GM13977 (cell line): ENCODE measurements around the gene GAPDH.

Source experiments
- DNase-seq: peaks from one replicate; pipeline ENCODE4 v3.0.0; 2012; ENCODE audit warnings: low spot score
- in situ Hi-C: fragments of 300-500 bp; cut with MboI; formaldehyde crosslinking; loops from one replicate; pipeline ENCODE4 v1.12.0; 2022; ENCODE audit warnings: low sequenced_read_pairs, low pct_unique_long_range_greater_than_20kb, mixed read lengths, inconsistent platforms; ENCODE audit not compliant: unreplicated experiment
- TF ChIP-seq, protein P1 (sequence below): IDR thresholded peaks from 2 replicates; pipeline ENCODE4 v1.5.1; 2012; ENCODE audit warnings: mild to moderate bottlenecking, control low read depth; ENCODE audit not compliant: insufficient read depth; ENCODE audit errors: extremely low read depth, missing control alignments

GAPDH gene

DNA sequence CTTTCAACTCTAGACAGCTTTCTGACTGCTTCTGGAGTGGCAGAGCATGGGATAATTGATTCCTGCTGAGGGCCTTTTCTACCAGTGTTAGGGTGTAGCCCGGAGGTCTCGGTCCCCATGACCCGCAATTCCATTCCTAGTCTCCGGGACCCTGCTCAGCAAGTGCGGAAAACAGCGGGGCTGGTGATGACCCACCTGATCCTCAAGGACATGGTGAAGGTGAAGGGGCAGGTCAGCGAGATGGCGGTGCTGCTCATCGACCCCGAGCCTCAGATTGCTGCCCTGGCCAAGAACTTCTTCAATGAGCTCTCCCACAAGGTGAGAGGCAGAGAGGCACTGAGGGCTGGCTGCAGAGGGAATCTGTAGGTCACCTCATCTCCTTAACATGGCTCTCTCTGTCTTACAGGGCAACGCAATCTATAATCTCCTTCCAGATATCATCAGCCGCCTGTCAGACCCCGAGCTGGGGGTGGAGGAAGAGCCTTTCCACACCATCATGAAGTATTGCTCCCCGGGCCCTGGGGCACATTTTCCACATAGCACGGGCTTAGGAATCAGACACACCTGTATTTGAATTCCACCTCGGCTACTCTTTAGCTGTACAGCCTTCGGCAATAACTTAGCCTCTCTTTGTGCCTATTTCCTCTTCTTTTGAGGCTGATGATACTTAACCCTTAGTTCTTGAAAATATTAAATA is 5.6 kb upstream of the GAPDH start:
- TF ChIP-seq, protein P1, sequence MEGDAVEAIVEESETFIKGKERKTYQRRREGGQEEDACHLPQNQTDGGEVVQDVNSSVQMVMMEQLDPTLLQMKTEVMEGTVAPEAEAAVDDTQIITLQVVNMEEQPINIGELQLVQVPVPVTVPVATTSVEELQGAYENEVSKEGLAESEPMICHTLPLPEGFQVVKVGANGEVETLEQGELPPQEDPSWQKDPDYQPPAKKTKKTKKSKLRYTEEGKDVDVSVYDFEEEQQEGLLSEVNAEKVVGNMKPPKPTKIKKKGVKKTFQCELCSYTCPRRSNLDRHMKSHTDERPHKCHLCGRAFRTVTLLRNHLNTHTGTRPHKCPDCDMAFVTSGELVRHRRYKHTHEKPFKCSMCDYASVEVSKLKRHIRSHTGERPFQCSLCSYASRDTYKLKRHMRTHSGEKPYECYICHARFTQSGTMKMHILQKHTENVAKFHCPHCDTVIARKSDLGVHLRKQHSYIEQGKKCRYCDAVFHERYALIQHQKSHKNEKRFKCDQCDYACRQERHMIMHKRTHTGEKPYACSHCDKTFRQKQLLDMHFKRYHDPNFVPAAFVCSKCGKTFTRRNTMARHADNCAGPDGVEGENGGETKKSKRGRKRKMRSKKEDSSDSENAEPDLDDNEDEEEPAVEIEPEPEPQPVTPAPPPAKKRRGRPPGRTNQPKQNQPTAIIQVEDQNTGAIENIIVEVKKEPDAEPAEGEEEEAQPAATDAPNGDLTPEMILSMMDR = no peak
- DNase-seq = no peak
- in situ Hi-C loops = no loop called here

DNA sequence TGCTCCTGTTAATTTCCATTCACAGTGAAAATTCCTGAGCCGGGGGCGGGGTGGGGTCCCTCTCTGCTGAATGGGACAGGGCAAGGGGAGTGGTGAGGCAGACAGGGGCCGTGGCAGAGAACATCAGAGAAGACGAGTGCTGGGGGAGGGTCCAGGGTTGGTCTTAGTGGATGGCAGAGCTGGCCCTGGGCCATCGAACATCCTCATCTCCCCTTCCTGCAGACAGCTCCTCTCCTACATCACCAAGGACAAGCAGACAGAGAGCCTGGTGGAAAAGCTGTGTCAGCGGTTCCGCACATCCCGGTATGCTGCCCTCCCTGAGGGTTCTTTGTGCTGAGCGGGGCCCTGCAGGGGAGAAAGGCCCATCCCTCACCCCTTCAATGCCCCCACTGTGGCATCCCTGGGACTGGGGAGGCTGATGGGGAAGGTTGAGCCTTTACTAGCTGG is 5.0 kb upstream of the GAPDH start:
- no peak for DNase-seq
- in situ Hi-C loops = no loop called here
- TF ChIP-seq, protein P1 = no peak

DNA sequence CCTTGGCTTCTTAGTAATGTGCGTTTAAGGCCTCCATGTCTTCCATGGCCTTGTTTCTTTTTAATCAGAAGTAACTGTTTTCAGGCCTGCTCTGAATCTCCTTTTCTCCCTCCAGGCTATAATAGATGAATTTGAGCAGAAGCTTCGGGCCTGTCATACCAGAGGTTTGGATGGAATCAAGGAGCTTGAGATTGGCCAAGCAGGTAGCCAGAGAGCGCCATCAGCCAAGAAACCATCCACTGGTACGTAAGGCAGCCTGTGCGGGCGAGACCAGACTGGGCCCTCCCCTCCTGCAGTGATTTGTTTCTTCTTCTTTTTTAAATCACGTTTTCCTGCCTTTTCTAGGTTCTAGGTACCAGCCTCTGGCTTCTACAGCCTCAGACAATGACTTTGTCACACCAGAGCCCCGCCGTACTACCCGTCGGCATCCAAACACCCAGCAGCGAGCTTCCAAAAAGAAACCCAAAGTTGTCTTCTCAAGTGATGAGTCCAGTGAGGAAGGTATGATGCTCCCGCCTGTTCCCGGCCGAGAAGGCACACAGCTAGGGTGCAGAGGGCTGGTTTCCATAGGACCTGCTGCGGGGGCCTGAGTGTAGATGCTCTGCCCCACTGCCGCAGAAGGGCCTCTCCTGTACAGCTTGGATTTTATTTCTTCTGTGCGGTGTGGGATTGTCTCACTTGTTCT is 3.6 kb upstream of the GAPDH start:
- TF ChIP-seq, protein P1 = no peak
- in situ Hi-C loops = loop anchor here (10.0 kb wide), 1 partner anchor 106 kb away; no protein-coding TSS in a partner anchor
- no peak for DNase-seq

DNA sequence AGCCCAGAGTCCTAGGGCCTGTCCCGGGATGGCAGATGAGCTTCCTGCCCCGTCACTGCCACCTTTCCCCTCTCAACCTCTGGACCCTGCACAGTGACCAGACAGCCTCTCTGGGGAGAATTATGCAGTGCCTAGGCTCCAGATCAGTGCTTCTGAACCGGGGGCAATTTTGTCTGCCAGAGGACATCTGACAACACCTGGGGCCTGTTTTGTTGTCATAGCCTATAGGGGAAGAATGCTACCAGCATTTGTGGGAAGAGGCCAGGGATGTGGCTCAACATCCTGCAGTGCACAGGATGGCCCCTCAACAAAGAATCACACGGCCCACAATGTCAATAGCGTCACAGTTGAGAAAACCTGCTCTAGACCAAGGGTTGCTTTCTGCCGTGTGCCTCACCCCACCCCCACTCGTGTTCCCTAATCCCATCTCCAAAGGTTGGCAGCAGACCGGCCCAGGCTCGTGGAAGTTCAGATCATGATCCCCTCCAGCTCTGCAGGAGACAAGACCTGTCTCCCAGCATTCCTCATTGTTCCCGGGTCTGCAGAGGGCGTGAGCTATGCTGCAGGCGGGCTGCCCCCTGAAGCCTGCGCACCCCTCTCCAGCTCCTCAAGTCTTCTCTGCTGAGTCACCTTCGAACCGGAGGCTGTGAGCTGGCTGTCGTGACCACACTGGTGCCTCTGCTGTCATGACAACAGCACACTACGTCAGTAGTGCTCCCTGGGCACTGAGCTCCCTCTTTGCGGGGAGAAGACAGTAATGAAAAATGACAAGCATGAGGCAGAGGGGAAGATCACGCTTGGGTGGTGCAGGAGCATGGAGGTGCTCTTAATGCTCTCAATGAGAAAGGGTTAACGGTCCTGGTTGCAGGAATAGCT is 2.0 kb upstream of the GAPDH start:
- in situ Hi-C loops = loop anchor here (10.0 kb wide), 1 partner anchor 107 kb away; no protein-coding TSS in a partner anchor
- TF ChIP-seq, protein P1 = no peak
- DNase-seq = peak; percentile 82

DNA sequence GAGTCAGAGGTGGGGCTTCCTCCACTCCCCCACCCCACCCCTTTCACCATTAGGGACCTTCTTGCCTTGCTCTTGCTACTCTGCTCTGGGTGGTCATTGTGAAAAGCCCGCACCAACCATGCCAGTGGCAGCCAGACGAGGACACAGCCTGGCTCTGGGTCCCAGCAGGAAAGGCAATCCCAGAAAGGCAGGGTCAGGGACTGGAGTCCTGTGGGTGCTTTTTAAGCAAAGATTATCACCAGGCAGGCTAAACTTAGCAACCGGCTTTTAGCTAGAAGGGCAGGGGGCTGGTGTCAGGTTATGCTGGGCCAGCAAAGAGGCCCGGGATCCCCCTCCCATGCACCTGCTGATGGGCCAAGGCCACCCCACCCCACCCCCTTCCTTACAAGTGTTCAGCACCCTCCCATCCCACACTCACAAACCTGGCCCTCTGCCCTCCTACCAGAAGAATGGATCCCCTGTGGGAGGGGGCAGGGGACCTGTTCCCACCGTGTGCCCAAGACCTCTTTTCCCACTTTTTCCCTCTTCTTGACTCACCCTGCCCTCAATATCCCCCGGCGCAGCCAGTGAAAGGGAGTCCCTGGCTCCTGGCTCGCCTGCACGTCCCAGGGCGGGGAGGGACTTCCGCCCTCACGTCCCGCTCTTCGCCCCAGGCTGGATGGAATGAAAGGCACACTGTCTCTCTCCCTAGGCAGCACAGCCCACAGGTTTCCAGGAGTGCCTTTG is 1.2 kb upstream of the GAPDH start:
- DNase-seq = peak; percentile 59
- in situ Hi-C loops = loop anchor here (10.0 kb wide), 1 partner anchor 108 kb away; no protein-coding TSS in a partner anchor
- TF ChIP-seq, protein P1 = no peak

DNA sequence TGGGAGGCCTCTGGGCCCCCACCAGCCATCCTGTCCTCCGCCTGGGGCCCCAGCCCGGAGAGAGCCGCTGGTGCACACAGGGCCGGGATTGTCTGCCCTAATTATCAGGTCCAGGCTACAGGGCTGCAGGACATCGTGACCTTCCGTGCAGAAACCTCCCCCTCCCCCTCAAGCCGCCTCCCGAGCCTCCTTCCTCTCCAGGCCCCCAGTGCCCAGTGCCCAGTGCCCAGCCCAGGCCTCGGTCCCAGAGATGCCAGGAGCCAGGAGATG is 729 bp upstream of the GAPDH start:
- TF ChIP-seq, protein P1 = no peak
- peak; percentile 48 for DNase-seq
- in situ Hi-C loops = loop anchor here (10.0 kb wide), 1 partner anchor 109 kb away; no protein-coding TSS in a partner anchor
